GDM1 (cell line): Measurements from ENCODE around the gene PLPPR3.

Experiments used
- DNase-seq: peaks from one replicate; lab custom pipeline; 2025; lab: John Stamatoyannopoulos, UW

The PLPPR3 gene

DNA sequence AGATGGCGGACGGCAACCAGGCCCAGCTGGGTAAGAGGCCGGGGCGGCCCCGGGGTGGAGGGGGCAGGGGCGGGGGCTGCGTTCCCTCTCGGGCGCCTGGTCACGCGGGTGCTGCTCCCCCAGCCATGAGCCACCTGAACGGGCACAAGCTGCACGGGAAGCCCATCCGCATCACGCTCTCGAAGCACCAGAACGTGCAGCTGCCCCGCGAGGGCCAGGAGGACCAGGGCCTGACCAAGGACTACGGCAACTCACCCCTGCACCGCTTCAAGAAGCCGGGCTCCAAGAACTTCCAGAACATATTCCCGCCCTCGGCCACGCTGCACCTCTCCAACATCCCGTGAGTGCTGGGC, 13.4 kb downstream of the PLPPR3 start:
- DNase-seq: no peak

DNA sequence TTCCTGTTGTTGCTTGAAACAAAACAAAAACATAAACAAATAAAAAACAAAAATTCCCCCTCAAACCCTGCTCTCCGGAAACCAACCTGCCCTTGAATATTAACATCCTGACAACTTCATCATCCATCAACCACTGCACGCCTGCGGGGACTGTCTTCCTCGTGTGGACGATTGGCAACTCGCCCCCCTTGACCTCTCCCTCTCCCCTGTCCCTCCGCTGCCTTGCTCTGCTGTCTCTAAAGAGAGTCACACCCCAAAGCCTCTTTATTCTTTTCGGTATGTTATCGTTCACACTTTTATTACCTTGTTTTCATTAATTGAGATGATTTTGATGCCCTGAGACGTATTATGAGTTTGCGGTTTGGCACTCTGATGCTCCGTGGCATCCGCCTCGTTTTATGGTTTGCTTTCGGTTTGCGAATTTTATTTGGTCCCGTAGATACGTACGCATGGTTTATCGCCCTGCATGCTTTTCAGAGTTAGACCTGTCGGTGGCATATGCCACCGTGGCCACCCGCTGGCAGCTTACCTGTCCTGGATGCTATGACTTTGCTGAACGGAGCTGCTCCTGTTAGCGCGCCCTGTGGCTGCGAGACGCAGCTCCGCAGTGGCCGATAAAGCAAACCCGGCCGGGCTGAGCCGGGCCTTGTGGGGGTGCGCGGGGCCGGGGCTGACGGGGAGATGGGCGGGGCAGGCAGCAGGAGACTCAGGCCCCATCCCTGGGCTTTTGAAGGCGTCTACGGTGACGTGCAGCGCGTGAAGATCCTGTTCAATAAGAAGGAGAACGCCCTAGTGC, 13.9 kb downstream of the PLPPR3 start:
- DNase-seq: no peak

DNA sequence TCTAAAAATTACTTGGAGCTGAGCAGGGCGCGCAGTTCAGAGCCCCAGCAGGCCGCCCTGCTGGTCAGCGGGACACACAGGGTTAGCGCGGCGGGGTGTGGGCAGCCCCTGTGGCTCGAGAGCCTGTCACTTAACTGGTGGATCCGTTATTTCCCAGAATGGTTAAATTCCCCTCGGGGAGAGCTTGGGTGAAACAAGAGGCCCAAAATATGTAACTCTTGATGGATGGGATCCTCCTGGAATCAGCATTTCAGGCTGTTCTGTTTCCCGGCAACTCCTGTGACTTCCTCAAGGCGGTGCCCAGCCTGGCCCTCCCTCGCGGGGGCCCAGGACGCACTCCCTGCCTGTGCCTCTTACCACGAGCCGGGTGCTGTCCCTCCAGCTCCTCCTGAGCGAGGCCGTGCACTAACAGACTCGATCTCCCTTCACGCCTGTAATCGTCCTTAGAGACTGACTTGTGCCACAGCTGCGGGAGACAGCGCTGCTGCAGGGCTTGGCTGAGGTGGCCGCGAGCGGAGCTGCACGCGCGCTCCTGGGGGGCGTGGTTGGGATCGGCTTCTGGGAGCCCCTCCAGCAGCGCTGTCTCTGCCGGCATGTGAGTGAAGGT, 14.8 kb downstream of the PLPPR3 start:
- DNase-seq: no peak

GRCh38 chr19:805600-806550, 15.9 kb downstream of the PLPPR3 start:
- no peak for DNase-seq

DNA sequence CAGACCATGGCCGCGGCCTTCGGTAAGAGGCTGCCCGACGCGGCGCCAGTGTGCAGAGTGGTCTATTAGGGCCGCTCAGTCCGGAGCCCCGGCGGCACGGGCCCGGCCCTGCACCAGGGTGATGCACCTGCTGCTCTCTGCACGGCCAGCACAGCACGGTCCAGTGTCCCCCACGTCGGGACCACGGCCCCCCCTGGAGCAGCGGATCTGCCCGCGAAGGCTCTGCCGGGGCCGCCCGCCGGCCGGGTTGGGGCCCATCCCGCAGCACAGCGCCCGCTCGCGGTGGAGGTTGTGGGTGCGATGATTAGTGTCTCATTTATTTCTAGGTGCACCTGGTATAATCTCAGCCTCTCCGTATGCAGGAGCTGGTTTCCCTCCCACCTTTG, 16.6 kb downstream of the PLPPR3 start:
- no peak for DNase-seq

- no peak for DNase-seq
Observed at GRCh38 chr19:804419-805165, 17.2 kb downstream of the PLPPR3 start.

GRCh38 chr19:803686-804418, 17.9 kb downstream of the PLPPR3 start:
- DNase-seq: no peak

DNA sequence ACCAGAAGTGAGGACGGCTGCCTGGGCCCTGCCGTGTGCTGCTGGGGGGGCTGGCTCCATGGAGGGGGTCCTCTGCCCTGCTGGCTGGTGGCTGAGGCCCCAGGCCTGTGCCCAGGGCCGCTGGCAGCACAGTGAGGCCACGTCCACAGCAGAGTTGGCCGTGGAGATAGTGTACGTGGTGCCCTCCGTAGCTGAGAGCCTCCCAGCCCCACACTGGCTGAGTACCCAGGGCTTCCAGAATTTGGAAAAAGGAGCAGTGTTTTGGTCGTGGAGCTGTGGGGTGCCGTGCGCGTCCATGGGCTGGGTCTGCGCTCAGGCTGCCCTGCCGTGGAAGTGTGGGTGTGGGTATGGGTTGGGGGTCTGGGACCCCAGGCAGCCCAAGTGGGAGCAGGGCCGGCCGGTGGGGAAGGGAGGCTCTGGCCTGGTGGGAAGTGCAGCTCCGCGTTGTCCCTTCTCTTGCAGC, 18.6 kb downstream of the PLPPR3 start:
- DNase-seq: no peak

DNA sequence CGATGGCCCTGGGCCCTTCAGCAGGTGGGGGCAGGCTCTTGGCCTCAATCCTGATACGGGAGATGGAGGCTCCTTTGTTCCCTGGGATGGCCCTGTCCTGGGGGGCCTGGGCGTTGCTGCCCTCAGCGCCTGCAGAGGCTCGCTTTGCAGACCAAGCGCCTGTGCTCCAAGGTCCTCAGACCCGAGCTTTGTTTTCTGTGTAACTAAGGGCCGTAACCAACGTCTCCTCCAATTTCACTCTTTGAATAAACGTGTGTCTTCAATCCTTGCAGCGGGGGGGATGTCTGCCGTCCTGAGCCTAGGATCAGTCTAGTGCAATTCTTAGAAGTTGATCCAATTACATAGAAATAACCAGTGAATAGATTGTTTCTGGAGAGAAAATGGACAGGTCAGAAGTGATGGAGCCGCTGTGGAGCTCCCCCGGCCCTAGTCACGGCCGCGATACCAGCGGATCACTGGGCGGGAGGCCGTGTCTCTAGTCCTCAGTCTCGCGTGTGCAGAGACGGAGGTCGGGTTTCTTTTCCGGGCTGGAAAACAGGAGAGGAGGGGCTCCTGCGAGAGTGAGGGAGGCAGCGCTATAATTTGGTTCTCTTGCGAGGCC, 19.2 kb downstream of the PLPPR3 start:
- no peak for DNase-seq

GRCh38 chr19:801861-802497, 19.8 kb downstream of the PLPPR3 start:
- no peak for DNase-seq

DNA sequence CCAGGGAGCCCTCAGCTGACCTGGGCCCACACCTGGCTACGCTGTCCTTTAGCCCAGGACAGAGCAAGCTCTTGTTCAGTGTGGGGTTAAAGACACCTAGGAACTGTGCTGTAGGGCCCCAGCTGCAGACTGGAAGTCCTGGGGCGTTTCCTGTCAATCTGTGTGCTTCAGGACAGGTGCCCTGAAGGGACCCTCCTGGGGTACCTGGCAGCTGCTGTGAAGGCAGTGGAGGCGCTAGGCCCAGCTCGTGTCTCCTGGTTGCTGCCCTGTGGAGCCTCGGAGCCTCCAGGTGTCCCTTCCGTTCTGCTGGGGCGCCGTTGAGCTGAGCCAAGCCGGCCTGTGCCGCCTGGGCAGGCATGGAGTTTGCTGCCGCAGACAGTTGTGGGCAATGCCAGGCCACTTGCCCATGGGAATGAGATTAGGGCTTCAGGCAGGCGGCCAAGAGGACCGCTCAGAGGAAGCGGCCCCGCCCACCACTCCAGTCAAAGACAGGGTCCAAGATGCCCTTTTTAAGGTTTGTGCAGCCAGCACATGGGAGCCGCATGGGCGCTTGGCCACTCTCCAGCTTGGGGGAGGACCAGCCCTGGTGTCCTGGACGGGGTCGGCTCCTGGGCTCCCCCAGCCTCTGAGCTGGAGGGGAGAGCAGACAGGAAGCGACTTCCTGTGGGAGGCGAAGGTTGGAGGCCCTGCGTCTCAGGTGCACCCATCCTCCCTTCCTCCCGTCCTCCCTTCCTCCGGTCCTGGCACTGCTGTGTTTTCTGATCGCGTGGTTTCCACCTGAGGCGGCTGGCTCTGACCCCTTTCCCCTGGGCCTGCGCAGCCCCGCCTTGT, 20.5 kb downstream of the PLPPR3 start:
- DNase-seq: no peak

GRCh38 chr19:800360-801029, 21.3 kb downstream of the PLPPR3 start:
- no peak for DNase-seq

DNA sequence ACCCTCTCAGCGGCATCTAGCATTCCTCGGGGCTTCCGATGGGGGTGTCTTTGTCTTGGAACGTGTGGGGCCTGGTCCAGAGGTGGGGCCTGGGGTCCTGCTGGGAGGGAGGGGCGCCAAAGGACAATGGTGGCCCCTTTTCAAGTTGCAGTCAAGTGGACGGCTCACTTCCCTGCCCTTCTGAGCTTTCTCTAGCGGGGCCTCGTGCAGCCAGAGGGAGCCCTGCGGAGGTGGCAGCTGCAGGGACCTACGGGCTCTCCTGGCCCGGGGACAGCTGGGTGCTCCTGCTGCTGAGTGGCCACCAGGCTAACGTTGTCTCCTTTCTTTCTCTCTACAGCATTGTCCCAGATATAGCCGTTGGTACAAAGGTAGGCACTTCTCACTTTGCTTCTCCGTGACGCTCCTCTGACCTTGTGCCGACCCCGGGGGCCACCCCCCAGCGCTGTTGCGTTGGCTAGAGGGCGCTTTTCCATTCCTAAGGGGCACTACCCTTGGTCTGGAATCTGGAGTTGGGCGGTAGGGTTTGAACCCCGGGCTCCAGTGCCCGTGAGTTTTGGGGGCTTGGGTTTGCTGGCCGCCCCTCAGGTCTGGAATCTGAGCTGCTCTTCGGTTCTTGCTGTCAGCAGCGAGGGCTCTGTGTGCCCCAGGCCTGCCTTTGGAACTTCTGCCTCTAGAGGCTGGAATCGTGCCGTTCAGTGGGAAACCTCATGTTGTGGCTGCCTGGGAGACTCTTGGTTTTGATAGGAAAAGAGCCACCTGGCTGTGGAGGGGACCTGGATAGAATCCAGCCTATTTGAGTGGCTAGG, 22.5 kb downstream of the PLPPR3 start:
- DNase-seq: no peak

DNA sequence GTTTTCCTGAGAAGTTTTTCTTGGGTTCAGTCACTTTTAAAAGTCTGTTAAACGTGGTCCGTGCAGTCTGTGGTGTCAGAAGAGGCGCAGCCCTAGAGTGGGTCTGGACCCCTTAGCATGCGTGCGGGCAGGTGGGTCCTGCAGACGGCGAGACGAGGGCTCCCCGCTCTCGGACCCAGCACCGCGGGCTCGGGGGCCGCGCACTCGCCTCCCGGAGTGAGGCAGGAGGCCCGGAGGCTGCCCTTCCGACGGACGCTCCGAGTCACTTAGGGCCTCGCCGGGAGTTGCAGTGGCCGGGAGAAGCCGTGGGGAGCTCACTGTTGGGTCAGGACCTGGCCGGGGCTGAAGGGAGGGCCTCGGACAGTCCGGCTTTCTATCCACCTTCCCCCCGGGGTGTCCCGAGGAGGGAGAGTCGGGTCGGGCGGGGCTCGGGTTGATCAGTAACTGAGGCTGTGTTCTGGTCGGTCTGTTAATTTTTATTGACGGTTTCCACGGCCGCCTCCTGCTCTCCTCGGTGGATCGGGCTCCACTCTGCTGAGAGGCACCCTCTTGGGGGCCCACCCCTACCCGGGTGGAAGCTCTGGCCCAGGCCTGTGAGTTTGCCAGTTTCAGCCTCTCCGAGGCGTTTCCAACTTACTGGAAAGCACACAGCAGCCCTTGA, 23.2 kb downstream of the PLPPR3 start:
- no peak for DNase-seq

GRCh38 chr19:797528-798414, 24.0 kb downstream of the PLPPR3 start:
- DNase-seq: peak; percentile 85
